GM12873 (cell line): ENCODE data around the gene ABI2.

Source experiments
- CTCF ChIP-seq: IDR thresholded peaks from 2 replicates; pipeline ENCODE4 v1.5.1; 2012; ENCODE audit warnings: low read depth, mild to moderate bottlenecking, moderate library complexity, low read length, control low read depth; ENCODE audit not compliant: insufficient read depth; ENCODE audit errors: missing control alignments

The ABI2 gene

GRCh38 chr2:203344667-203345066, 16.5 kb downstream of the ABI2 start:
- TF ChIP-seq CTCF: no peak

- TF ChIP-seq CTCF: no peak
Observed at GRCh38 chr2:203346612-203347011, 18.4 kb downstream of the ABI2 start.

GRCh38 chr2:203347375-203347774, 19.2 kb downstream of the ABI2 start:
- no peak for TF ChIP-seq CTCF

GRCh38 chr2:203352604-203353255, 24.5 kb downstream of the ABI2 start:
- no peak for TF ChIP-seq CTCF

GRCh38 chr2:203354966-203355365, 26.8 kb downstream of the ABI2 start:
- TF ChIP-seq CTCF: no peak

- no peak for TF ChIP-seq CTCF
Observed at GRCh38 chr2:203359450-203359849, 31.3 kb downstream of the ABI2 start.

- TF ChIP-seq CTCF: no peak
Observed at GRCh38 chr2:203360833-203361430, 32.7 kb downstream of the ABI2 start.

- no peak for TF ChIP-seq CTCF
Observed at GRCh38 chr2:203361495-203361894, 33.3 kb downstream of the ABI2 start.
